HepG2 (cell line): ENCODE data around the gene HID1. TPM values are rescaled to one million over a fixed set of nuclear protein-coding genes. Genes with fewer than 3 reads are reported as not detected.

Experiments used
- HMG20B ChIP-seq: conservative IDR thresholded peaks from 2 replicates; pipeline ENCODE4 v1.6.1; 2016; ENCODE audit warnings: missing genetic modification reagents, missing compliant biosample characterization
- NFATC3 ChIP-seq: sonication (generic); formaldehyde crosslinking; IDR thresholded peaks from 2 replicates; pipeline ENCODE4 v1.5.1; 2020; ENCODE audit warnings: mild to moderate bottlenecking, missing genetic modification reagents
- NR1H2 ChIP-seq: sonication (generic); formaldehyde crosslinking; IDR thresholded peaks from 2 replicates; pipeline ENCODE4 v1.8.1; 2022; ENCODE audit warnings: low read depth, missing genetic modification reagents, borderline replicate concordance
- TAF15 ChIP-seq: fragments of 200-400 bp; formaldehyde crosslinking; IDR thresholded peaks from one replicate; pipeline ENCODE4 v1.6.1; 2018; ENCODE audit warnings: mild to moderate bottlenecking, low read depth, low read length; ENCODE audit not compliant: poor library complexity, severe bottlenecking
- ZNF12 ChIP-seq: sonication (generic); formaldehyde crosslinking; IDR thresholded peaks from 2 replicates; pipeline ENCODE4 v1.5.0; 2020; ENCODE audit warnings: missing genetic modification reagents
- polyA plus RNA-seq, 8 experiments: library from polyadenylated mRNA; depleted of rRNA in 3 of 8; stranded (reverse) in 7 of 8; unstranded in 1 of 8; fragments of >200 nt; fragmentation: Illumina TruSeq in 4 of 8; extraction: Trizol in 4 of 8; gene quantifications; 2 replicates each; pipeline versions ENCODE4 v1.2.1 to v1.2.3, GENCODE V29; 2011 to 2016; ENCODE audit warnings: low read depth in 4 of 8, missing spikeins in 1 of 8, mixed read lengths in 1 of 8; ENCODE audit not compliant: insufficient read depth in 1 of 8
- total RNA-seq, 5 experiments: library from RNA; depleted of rRNA; stranded (reverse); fragments of >200 nt; fragmentation: Illumina TruSeq; extraction: Trizol; gene quantifications; 2 replicates each; pipeline ENCODE4 v1.2.3, GENCODE V29; 2016; ENCODE audit warnings: low read depth in 1 of 5
- TF ChIP-seq, protein P1 (sequence below), 2 experiments: IDR thresholded peaks; 2 replicates each; pipeline ENCODE4 v1.6.1; 2011 to 2012; ENCODE audit warnings: low read length in 2 of 2, borderline replicate concordance in 1 of 2, low read depth in 1 of 2, mild to moderate bottlenecking in 1 of 2, moderate library complexity in 1 of 2
- TF ChIP-seq, protein P2 (sequence below): sonication (generic); formaldehyde crosslinking; IDR thresholded peaks from 2 replicates; pipeline ENCODE4 v1.4.0; 2020; ENCODE audit warnings: missing genetic modification reagents
- TF ChIP-seq, protein P3 (sequence below): sonication (generic); formaldehyde crosslinking; IDR thresholded peaks from 2 replicates; pipeline ENCODE4 v1.4.0; 2020; ENCODE audit warnings: missing genetic modification reagents, mild to moderate bottlenecking, borderline replicate concordance
- TF ChIP-seq, protein P4 (sequence below): sonication (generic); formaldehyde crosslinking; IDR thresholded peaks from one replicate; pipeline ENCODE4 v1.5.1; 2020; ENCODE audit warnings: mild to moderate bottlenecking, missing genetic modification reagents; ENCODE audit errors: not compliant biosample characterization

Gene HID1
- total and polyA plus RNA-seq, 2 of the 13 experiments (the other 11 are each of a cell fraction or from before 2014, with no cell fraction given) = 2.1 to 10.6 TPM

DNA sequence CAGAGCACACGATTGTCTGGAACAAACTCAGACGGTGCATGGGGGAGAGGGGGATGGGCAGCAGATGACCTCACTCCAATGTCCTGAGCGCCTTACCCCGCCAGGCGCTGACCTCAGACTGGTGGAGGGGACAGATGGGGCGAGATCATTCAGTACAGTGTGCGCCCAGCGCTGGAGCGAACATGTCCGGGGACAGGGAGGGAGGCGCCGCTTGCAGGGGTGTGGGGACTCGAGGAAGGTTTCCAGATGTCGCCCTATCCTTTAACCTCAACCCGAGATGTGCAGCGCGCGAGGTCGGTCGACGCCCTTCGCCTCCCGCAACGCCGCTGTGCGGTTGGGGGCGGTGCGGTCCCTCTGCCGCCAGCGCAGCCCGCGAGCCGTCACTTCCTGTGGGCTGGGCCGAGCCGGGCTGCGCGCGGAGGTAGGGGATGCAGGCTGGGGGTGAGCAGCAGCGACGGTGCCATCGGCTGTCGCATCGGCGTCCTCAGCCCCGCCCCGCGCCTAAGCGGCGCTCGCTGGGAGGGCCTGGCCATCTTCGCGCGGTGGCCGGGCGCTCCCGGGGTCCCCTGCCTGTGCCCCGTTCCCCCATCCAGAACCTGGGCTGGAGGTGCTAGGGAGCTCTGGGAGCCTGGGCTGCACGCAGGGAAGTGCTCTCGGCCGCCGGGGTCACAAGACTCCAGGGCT, 9.6 kb upstream of the HID1 start (continued):
- TF ChIP-seq, protein P1, sequence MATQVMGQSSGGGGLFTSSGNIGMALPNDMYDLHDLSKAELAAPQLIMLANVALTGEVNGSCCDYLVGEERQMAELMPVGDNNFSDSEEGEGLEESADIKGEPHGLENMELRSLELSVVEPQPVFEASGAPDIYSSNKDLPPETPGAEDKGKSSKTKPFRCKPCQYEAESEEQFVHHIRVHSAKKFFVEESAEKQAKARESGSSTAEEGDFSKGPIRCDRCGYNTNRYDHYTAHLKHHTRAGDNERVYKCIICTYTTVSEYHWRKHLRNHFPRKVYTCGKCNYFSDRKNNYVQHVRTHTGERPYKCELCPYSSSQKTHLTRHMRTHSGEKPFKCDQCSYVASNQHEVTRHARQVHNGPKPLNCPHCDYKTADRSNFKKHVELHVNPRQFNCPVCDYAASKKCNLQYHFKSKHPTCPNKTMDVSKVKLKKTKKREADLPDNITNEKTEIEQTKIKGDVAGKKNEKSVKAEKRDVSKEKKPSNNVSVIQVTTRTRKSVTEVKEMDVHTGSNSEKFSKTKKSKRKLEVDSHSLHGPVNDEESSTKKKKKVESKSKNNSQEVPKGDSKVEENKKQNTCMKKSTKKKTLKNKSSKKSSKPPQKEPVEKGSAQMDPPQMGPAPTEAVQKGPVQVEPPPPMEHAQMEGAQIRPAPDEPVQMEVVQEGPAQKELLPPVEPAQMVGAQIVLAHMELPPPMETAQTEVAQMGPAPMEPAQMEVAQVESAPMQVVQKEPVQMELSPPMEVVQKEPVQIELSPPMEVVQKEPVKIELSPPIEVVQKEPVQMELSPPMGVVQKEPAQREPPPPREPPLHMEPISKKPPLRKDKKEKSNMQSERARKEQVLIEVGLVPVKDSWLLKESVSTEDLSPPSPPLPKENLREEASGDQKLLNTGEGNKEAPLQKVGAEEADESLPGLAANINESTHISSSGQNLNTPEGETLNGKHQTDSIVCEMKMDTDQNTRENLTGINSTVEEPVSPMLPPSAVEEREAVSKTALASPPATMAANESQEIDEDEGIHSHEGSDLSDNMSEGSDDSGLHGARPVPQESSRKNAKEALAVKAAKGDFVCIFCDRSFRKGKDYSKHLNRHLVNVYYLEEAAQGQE (IDR thresholded peaks at IDR 0.05; ENCODE audit: borderline replicate concordance in 1 of 2, low read depth in 1 of 2, low read length in 2 of 2) = peak in 1 of 2 experiments; percentile 17; a peak in 1 of 4 replicates
- TF ChIP-seq, protein P2, sequence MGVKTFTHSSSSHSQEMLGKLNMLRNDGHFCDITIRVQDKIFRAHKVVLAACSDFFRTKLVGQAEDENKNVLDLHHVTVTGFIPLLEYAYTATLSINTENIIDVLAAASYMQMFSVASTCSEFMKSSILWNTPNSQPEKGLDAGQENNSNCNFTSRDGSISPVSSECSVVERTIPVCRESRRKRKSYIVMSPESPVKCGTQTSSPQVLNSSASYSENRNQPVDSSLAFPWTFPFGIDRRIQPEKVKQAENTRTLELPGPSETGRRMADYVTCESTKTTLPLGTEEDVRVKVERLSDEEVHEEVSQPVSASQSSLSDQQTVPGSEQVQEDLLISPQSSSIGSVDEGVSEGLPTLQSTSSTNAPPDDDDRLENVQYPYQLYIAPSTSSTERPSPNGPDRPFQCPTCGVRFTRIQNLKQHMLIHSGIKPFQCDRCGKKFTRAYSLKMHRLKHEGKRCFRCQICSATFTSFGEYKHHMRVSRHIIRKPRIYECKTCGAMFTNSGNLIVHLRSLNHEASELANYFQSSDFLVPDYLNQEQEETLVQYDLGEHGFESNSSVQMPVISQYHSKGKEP = no peak; the same call in 1 of the 2 replicates
- 0 out of 2 replicates have a peak, but pooled peaks have one; percentile 16 for TF ChIP-seq NR1H2
- TF ChIP-seq, protein P3, sequence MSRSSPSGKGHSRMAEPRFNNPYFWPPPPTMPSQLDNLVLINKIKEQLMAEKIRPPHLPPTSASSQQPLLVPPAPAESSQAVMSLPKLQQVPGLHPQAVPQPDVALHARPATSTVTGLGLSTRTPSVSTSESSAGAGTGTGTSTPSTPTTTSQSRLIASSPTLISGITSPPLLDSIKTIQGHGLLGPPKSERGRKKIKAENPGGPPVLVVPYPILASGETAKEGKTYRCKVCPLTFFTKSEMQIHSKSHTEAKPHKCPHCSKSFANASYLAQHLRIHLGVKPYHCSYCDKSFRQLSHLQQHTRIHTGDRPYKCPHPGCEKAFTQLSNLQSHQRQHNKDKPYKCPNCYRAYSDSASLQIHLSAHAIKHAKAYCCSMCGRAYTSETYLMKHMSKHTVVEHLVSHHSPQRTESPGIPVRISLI (CRISPR knock-in tag) = peak; percentile 68; the same call in 1 of the 2 replicates
- TF ChIP-seq HMG20B (CRISPR knock-in tag) = no peak
- TF ChIP-seq, protein P4, sequence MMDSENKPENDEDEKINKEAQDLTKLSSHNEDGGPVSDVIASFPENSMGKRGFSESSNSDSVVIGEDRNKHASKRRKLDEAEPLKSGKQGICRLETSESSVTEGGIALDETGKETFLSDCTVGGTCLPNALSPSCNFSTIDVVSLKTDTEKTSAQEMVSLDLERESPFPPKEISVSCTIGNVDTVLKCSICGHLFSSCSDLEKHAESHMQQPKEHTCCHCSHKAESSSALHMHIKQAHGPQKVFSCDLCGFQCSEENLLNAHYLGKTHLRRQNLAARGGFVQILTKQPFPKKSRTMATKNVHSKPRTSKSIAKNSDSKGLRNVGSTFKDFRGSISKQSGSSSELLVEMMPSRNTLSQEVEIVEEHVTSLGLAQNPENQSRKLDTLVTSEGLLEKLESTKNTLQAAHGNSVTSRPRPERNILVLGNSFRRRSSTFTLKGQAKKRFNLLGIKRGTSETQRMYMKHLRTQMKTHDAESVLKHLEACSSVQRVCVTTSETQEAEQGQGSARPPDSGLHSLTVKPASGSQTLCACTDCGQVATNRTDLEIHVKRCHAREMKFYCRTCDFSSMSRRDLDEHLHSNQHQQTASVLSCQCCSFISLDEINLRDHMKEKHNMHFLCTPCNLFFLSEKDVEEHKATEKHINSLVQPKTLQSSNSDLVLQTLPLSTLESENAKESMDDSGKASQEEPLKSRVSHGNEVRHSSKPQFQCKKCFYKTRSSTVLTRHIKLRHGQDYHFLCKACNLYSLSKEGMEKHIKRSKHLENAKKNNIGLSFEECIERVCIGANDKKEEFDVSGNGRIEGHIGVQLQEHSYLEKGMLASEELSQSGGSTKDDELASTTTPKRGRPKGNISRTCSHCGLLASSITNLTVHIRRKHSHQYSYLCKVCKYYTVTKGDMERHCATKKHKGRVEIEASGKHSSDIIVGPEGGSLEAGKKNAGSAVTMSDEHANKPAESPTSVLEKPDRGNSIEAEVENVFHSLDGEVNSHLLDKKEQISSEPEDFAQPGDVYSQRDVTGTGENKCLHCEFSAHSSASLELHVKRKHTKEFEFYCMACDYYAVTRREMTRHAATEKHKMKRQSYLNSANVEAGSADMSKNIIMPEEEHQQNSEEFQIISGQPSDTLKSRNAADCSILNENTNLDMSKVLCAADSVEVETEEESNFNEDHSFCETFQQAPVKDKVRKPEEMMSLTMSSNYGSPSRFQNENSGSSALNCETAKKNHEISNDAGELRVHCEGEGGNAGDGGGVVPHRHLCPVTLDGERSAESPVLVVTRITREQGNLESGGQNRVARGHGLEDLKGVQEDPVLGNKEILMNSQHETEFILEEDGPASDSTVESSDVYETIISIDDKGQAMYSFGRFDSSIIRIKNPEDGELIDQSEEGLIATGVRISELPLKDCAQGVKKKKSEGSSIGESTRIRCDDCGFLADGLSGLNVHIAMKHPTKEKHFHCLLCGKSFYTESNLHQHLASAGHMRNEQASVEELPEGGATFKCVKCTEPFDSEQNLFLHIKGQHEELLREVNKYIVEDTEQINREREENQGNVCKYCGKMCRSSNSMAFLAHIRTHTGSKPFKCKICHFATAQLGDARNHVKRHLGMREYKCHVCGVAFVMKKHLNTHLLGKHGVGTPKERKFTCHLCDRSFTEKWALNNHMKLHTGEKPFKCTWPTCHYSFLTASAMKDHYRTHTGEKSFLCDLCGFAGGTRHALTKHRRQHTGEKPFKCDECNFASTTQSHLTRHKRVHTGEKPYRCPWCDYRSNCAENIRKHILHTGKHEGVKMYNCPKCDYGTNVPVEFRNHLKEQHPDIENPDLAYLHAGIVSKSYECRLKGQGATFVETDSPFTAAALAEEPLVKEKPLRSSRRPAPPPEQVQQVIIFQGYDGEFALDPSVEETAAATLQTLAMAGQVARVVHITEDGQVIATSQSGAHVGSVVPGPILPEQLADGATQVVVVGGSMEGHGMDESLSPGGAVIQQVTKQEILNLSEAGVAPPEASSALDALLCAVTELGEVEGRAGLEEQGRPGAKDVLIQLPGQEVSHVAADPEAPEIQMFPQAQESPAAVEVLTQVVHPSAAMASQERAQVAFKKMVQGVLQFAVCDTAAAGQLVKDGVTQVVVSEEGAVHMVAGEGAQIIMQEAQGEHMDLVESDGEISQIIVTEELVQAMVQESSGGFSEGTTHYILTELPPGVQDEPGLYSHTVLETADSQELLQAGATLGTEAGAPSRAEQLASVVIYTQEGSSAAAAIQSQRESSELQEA (CRISPR knock-in tag) = peak; percentile 89
- no peak for TF ChIP-seq NFATC3 (CRISPR knock-in tag)
- TF ChIP-seq ZNF12 (CRISPR knock-in tag) = peak; percentile 71
- TF ChIP-seq TAF15 = peak; percentile 77
